Activated CD4-positive, alpha-beta memory T cell treated with anti-CD3 and anti-CD28 coated beads, Interleukin-2, amount 10 ng/mL, durations not matched to agents 7 days and 5 days (primary cell): ENCODE data around the gene PSME1. TPM values are rescaled to one million over a fixed set of nuclear protein-coding genes. Genes with fewer than 3 reads are reported as not detected.
A peak's percentile ranks its signal among the peaks of the same experiment; 100 is the strongest.

Source experiments
- CTCF ChIA-PET: fragments of 350-600 bp; sonication (Branson Sonifier 250); formaldehyde crosslinking; loops from one replicate; lab custom pipeline; 2021; ENCODE audit warnings: antibody characterized with exemption, inconsistent platforms; lab: Charles Lee
- POLR2A ChIA-PET: fragments of 350-600 bp; sonication (Branson Sonifier 250); formaldehyde crosslinking; loops from one replicate; lab custom pipeline; 2021; ENCODE audit warnings: antibody characterized with exemption; lab: Charles Lee
- DNase-seq: peaks from one replicate; pipeline ENCODE4 v3.0.0-alpha.2; 2020
- H3K27ac Mint-ChIP-seq: one replicate; pipeline ENCODE4 v1.8.0; 2021; ENCODE audit warnings: mild to moderate bottlenecking, mixed read lengths
- H3K27me3 Mint-ChIP-seq: one replicate; pipeline ENCODE4 v1.8.0; 2021; ENCODE audit warnings: mixed read lengths
- H3K36me3 Mint-ChIP-seq: one replicate; pipeline ENCODE4 v1.8.0; 2021; ENCODE audit warnings: low read depth, mixed read lengths
- H3K4me1 Mint-ChIP-seq: one replicate; pipeline ENCODE4 v1.8.0; 2021; ENCODE audit warnings: mixed read lengths
- H3K4me3 Mint-ChIP-seq: one replicate; pipeline ENCODE4 v1.8.0; 2021; ENCODE audit warnings: mild to moderate bottlenecking, mixed read lengths
- H3K9me3 Mint-ChIP-seq: one replicate; pipeline ENCODE4 v1.8.0; 2021; ENCODE audit warnings: mixed read lengths
- total RNA-seq, 2 experiments: library from RNA; stranded (reverse); gene quantifications; one replicate each; pipeline ENCODE4 v1.2.3, GENCODE V29; 2021

Gene PSME1
- total RNA-seq, 2 experiments from 2014 or later = 391 to 397 TPM

DNA sequence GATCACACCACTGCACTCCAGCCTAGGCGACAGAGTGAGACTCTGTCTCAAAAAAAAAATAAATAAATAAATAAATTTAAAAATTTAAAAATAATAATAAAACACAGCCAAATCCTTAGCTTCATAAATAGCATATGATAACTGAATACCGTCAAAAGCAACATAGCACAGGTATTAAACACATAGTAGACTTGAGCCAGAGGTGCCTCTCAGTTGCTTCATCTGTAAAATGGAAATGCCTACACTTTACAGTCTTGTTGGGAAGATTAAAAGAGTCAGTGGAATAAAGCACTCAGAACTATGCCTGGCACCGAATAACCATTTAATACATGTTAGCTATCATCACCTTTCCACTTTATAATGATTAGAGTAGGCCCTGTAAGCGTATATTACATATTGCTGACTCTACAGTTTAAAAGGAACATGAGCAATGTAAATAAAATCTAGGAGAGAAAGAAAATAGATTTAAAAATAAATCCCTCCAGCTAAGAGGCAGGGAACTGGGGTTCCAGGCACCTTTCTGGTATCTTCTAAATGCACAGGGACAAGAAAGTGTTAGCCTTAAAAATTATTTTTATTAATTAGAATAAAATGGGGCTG, 29.2 kb upstream of the PSME1 start:
- H3K27me3 Mint-ChIP-seq = no peaks in the 10 kb centered on the region
- H3K4me1 Mint-ChIP-seq = peaks cover 43% of the 10 kb centered on the region
- peaks cover 31% of the 10 kb centered on the region for H3K36me3 Mint-ChIP-seq
- no peaks in the 10 kb centered on the region for H3K9me3 Mint-ChIP-seq
- DNase-seq = no peak
- H3K4me3 Mint-ChIP-seq = no peak overlapping the region
- ChIA-PET POLR2A (interaction anchor here (1.2 to 8.2 kb wide), 10 partner anchors 11 to 54 kb away, joined by 3 to 149 read pairs (median 10); partner anchors contain the start of genes EMC9, IRF9, PCK2 and PSME1), CTCF (interaction anchor here (1.1 to 9.8 kb wide), 6 partner anchors 13 to 99 kb away, joined by 3 to 254 read pairs (median 15); partner anchors contain the start of genes IRF9 and PCK2)
- no peak overlapping the region for H3K27ac Mint-ChIP-seq

GRCh38 chr14:24108336-24108874, 27.6 kb upstream of the PSME1 start:
- ChIA-PET CTCF (interaction anchor here (0.6 to 9.8 kb wide), 36 partner anchors 10 to 476 kb away, joined by 3 to 254 read pairs (median 5); partner anchors contain the start of genes CARMIL3, CIDEB, EMC9 and IRF9), POLR2A (interaction anchor here (0.5 to 8.2 kb wide), 20 partner anchors 8 to 566 kb away, joined by 3 to 149 read pairs (median 7); partner anchors contain the start of genes CARMIL3, CHMP4A, EMC9 and IRF9)
- peaks cover 18% of the 10 kb centered on the region for H3K36me3 Mint-ChIP-seq
- no peaks in the 10 kb centered on the region for H3K9me3 Mint-ChIP-seq
- H3K27me3 Mint-ChIP-seq = no peaks in the 10 kb centered on the region
- H3K4me3 Mint-ChIP-seq = peak overlapping the region; percentile 8
- no peak for DNase-seq
- H3K4me1 Mint-ChIP-seq = peaks cover 43% of the 10 kb centered on the region
- peak overlapping the region; percentile 98 for H3K27ac Mint-ChIP-seq

DNA sequence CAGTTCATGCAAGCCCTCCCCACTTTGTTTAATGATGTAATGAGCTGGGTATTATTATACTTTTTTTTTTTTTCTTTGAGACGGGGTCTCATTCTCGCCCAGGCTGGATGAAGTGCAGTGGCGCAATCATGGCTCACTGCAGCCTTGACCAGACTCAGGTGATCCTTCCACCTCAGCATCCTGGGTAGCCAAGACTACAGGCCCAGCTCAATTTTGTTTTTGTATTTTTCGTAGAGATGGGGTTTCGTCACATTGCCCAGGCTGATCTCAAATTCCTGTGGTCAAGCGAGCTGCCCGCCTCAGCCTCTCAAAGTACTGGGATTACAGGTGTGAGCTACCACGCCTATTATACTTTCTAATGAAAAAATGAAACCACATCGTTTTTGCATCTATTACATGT, 25.9 kb upstream of the PSME1 start:
- Mint-ChIP-seq H3K27me3 (no peaks in the 10 kb centered on the region), H3K4me3 (no peak overlapping the region), H3K36me3 (peaks cover 3% of the 10 kb centered on the region), H3K9me3 (no peaks in the 10 kb centered on the region), H3K4me1 (peaks cover 43% of the 10 kb centered on the region), H3K27ac (no peak overlapping the region)
- ChIA-PET CTCF (interaction anchor here (0.8 to 9.8 kb wide), 11 partner anchors 16 to 321 kb away, joined by 3 to 254 read pairs (median 5); partner anchors contain the start of genes EMC9, IRF9, PCK2 and PSME1), POLR2A (interaction anchor here (0.6 to 8.2 kb wide), 12 partner anchors 14 to 1608 kb away, joined by 3 to 149 read pairs (median 4); partner anchors contain the start of genes EMC9, IRF9, PCK2 and PSME1)
- no peak for DNase-seq

GRCh38 chr14:24110523-24110922, 25.5 kb upstream of the PSME1 start:
- no peak overlapping the region for H3K4me3 Mint-ChIP-seq
- peaks cover 47% of the 10 kb centered on the region for H3K4me1 Mint-ChIP-seq
- H3K36me3 Mint-ChIP-seq = peaks cover 4% of the 10 kb centered on the region
- no peaks in the 10 kb centered on the region for H3K27me3 Mint-ChIP-seq
- POLR2A ChIA-PET = interaction anchor here (0.7 to 8.2 kb wide), 10 partner anchors 15 to 58 kb away, joined by 3 to 149 read pairs (median 6); partner anchors contain the start of genes EMC9, IRF9, PCK2 and PSME1
- H3K9me3 Mint-ChIP-seq = no peaks in the 10 kb centered on the region
- no peak for DNase-seq
- no peak overlapping the region for H3K27ac Mint-ChIP-seq
- CTCF ChIA-PET = interaction anchor here (0.8 to 9.8 kb wide), 10 partner anchors 16 to 321 kb away, joined by 3 to 254 read pairs (median 5); partner anchors contain the start of genes EMC9, IRF9, PCK2 and PSME1

DNA sequence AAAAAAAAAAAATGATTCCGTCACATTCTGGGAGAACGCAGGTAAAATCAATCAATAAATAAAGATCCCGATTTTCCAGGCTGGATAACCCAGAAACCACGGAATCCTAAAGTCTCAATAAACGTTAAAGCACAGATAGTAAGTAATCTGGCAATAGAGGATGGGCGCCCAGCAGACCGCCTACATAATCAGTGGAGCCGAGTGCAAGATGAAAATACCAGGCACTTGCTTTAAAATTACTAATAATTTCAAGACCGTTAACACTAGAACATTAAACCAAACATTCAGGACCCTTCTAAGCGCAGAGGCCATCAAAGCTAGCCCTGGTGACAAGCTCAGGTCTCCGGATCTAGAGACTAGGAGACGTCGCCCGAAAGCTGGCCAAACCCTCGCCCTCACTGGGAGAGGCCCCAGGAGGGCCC, 22.6 kb upstream of the PSME1 start:
- Mint-ChIP-seq H3K36me3 (peaks cover 28% of the 10 kb centered on the region), H3K9me3 (no peaks in the 10 kb centered on the region), H3K4me3 (peak overlapping the region; percentile 98), H3K27ac (peak overlapping the region; percentile 100), H3K4me1 (peaks cover 51% of the 10 kb centered on the region), H3K27me3 (no peaks in the 10 kb centered on the region)
- CTCF ChIA-PET = interaction anchor here (0.8 to 4.5 kb wide), 12 partner anchors 19 to 793 kb away, joined by 3 to 39 read pairs (median 10); partner anchors contain the start of genes DHRS4, EMC9, IRF9 and PCK2
- no peak for DNase-seq
- POLR2A ChIA-PET = interaction anchor here (0.6 to 12.4 kb wide), 31 partner anchors 8 to 317 kb away, joined by 3 to 448 read pairs (median 9); partner anchors contain the start of genes CARMIL3, CBLN3, CHMP4A and CIDEB

DNA sequence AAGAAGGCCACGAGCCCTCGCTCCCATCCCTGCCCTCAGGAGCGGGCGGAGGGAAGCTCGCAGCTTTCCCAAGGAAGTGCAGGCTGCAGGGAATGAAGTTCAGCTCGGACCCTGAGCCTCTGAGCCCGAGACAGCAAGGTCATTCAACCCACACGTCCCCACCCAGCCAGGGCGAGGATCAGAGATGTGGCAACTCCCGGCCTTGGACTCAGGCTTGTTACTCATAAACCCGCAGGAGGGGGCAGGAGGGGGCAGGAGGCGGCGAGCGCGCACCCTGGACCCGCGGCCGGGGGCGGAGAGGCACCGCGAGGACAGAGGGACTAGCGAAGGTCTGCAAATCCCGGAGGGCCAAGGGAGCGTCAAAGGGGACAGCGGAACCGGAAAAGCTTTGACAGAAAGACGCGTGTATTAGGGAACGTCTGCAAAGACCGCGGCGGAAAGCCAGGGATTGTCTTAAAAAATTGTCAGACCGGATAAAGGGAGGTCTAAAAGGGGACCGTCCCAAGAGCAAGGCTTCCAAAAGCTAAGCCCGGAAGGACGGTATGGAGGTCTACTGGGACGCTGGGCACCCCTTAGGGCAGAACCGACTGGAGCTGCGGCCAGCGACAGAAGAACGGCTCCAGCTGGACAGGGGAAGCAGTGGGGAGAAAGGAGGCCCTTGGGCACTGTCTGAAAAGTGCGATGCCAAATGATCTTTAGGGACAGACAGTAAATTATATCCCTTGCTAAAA, 22.0 kb upstream of the PSME1 start:
- peak; percentile 86 for DNase-seq
- no peaks in the 10 kb centered on the region for H3K27me3 Mint-ChIP-seq
- peaks cover 48% of the 10 kb centered on the region for H3K4me1 Mint-ChIP-seq
- H3K36me3 Mint-ChIP-seq = peaks cover 34% of the 10 kb centered on the region
- H3K9me3 Mint-ChIP-seq = no peaks in the 10 kb centered on the region
- H3K27ac Mint-ChIP-seq = peak overlapping the region; percentile 100
- POLR2A ChIA-PET = interaction anchor here (0.8 to 12.4 kb wide), 44 partner anchors 9 to 323 kb away, joined by 3 to 448 read pairs (median 6); partner anchors contain the start of genes CARMIL3, CBLN3, CHMP4A and CIDEB
- H3K4me3 Mint-ChIP-seq = peak overlapping the region; percentile 98
- CTCF ChIA-PET = interaction anchor here (0.5 to 4.5 kb wide), 23 partner anchors 12 to 793 kb away, joined by 3 to 39 read pairs (median 7); partner anchors contain the start of genes CARMIL3, CIDEB, DHRS4 and EMC9

DNA sequence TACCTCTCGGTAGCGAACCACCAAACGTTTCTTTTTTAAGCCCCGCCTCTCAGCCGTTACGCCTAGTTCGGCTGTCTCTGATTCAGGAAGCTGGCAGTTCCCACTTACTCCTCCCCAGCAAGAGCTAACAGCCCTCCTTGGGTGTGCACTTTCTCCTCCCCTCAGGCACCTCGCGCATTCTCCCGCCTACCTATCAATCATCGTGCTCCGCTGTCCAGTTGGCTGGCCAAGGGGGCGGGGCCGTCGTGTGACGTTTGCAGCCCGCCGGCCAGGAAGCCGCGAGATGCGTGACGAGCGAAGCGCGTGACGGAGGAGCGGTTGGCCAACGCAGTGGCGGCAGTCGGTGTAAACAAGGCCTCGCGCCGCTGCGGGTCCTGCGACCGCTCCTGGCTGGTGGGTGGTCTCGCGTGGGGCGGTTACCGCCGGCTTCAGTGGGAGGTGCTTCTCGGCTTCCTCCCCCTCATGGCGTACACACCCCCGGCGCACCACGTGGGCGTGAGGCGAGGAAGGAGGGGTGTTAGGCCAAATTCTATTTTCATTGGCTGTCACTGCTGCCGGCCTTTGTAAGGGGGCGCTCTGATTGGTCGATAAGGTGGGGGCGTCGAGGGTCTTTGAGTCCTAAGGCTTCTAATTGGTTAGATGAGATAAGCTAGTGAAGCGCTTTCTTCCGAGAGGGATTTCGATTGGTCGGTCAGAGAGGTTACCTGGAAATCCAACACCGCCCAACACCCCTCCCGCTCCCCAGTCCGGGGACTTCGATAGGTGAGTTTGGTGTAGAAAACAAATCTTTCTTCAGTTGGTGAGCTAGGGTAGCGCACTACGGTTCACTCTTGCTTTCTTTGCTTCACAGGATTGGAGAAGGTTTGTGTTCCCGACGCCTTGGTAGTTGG, 21.2 kb upstream of the PSME1 start, which contains the start of the genes DCAF11 and NRL:
Gene DCAF11 (plus strand): TSS at position 246 of the 890 bp plus-strand sequence. CDS start 818 bp downstream, outside the sequence.
Gene NRL (minus strand): TSS at position 418 of the 890 bp plus-strand sequence. CDS start 32,101 bp downstream, outside the sequence.
- H3K27ac Mint-ChIP-seq = peak within 1 kb of the TSS; percentile 100
- H3K9me3 Mint-ChIP-seq = no peaks in the 10 kb centered on the region
- POLR2A ChIA-PET = interaction anchor here (0.8 to 12.4 kb wide), 47 partner anchors 10 to 327 kb away, joined by 3 to 448 read pairs (median 6); partner anchors contain the start of genes CARMIL3, CBLN3, CHMP4A and CIDEB
- H3K27me3 Mint-ChIP-seq = no peaks in the 10 kb centered on the region
- DNase-seq = peak; percentile 98
- CTCF ChIA-PET = interaction anchor here (1.0 to 4.5 kb wide), 23 partner anchors 10 to 794 kb away, joined by 3 to 39 read pairs (median 7); partner anchors contain the start of genes CARMIL3, CIDEB, DHRS4 and EMC9
- peaks cover 42% of the 10 kb centered on the region for H3K4me1 Mint-ChIP-seq
- H3K4me3 Mint-ChIP-seq = peak within 1 kb of the TSS; percentile 98
- peaks cover 42% of the 10 kb centered on the region for H3K36me3 Mint-ChIP-seq

- DNase-seq = no peak
- Mint-ChIP-seq H3K27me3 (no peaks in the 10 kb centered on the region), H3K4me1 (peaks cover 39% of the 10 kb centered on the region), H3K4me3 (peak overlapping the region; percentile 98), H3K9me3 (no peaks in the 10 kb centered on the region), H3K36me3 (peaks cover 45% of the 10 kb centered on the region), H3K27ac (peak overlapping the region; percentile 100)
- ChIA-PET POLR2A (interaction anchor here (0.9 to 12.4 kb wide), 28 partner anchors 9 to 326 kb away, joined by 3 to 448 read pairs (median 10); partner anchors contain the start of genes CARMIL3, CBLN3, CHMP4A and EMC9), CTCF (interaction anchor here (0.6 to 4.5 kb wide), 19 partner anchors 9 to 1350 kb away, joined by 3 to 39 read pairs (median 8); partner anchors contain the start of genes CARMIL3, CIDEB, EMC9 and IRF9)
Observed at GRCh38 chr14:24115422-24116127, 20.4 kb upstream of the PSME1 start.

DNA sequence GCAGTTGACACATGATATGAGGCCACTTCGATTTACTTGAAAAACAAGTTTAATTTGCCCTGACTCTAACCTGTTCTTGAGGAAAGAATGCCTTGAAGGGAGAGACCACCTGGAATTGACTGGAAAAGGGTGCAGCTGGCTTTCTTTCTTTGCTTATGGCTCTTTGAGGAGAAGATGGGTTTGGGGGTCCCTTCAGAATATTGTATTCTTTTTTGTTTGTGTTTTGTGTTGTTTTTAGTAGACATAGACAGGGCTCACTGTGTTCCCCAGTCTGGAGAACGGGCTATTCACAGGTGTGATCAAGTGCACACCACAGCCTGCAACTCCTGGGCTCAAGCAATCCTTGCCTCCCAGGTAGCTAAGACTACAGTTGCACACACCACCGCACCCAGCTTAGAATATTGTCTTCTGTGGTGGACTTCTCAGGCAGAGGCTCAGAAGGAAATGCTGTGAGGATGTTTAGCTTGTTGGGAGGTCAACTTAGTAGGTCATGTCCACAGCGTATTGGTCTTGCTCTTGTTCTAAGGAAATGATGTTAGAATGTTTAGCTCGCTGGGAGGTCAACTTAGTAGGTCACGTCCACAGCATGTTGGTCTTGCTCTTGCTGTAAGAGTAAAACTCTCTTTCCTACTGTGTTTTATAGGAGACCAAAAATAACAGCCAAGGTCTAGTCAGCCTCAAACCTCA, 19.7 kb upstream of the PSME1 start:
- H3K36me3 Mint-ChIP-seq = peaks cover 52% of the 10 kb centered on the region
- H3K4me3 Mint-ChIP-seq = peak overlapping the region; percentile 98
- no peak for DNase-seq
- H3K27me3 Mint-ChIP-seq = no peaks in the 10 kb centered on the region
- H3K9me3 Mint-ChIP-seq = no peaks in the 10 kb centered on the region
- ChIA-PET CTCF (interaction anchor here (0.6 to 4.5 kb wide), 8 partner anchors 22 to 1351 kb away, joined by 3 to 39 read pairs (median 11); partner anchors contain the start of genes CIDEB, IRF9 and PCK2), POLR2A (interaction anchor here (1.2 to 12.4 kb wide), 8 partner anchors 10 to 314 kb away, joined by 6 to 448 read pairs (median 30); partner anchors contain the start of genes CBLN3, CHMP4A, EMC9 and FITM1)
- peaks cover 33% of the 10 kb centered on the region for H3K4me1 Mint-ChIP-seq
- peak overlapping the region; percentile 100 for H3K27ac Mint-ChIP-seq
